Transverse colon (tissue), 4 donors: ENCODE data around the gene DMRTC2. TPM values are rescaled to one million over a fixed set of nuclear protein-coding genes. Genes with fewer than 3 reads are reported as not detected.
A peak's percentile ranks its signal among the peaks of the same experiment; 100 is the strongest.

Experiments used
- DNase-seq: peaks from one replicate; pipeline ENCODE4 v3.0.0-alpha.2; 2019
- H3K27ac ChIP-seq, 4 donors: fragments of 200-600 bp; sonication (generic); 2 replicates each; pipeline ENCODE4 v1.5.1; 2016 to 2018; ENCODE audit warnings: inconsistent platforms in 4 of 4
- H3K27me3 ChIP-seq: fragments of 200-600 bp; sonication (generic); 2 replicates; pipeline ENCODE4 v1.5.1; 2017; ENCODE audit warnings: inconsistent platforms
- H3K36me3 ChIP-seq, 4 donors: fragments of 200-600 bp; sonication (generic); 2 replicates each; pipeline ENCODE4 v1.5.1; 2017 to 2019; ENCODE audit warnings: inconsistent platforms in 4 of 4
- H3K4me1 ChIP-seq, 4 donors: fragments of 200-600 bp; sonication (generic); 2 replicates each; pipeline ENCODE4 v1.5.1; 2017 to 2020; ENCODE audit warnings: inconsistent platforms in 4 of 4
- H3K4me3 ChIP-seq, 4 donors: fragments of 200-600 bp; sonication (generic); 1 replicate in 1 of 4; 2 replicates in 3 of 4; pipeline versions ENCODE4 v1.5.1 to v1.6.1; 2017 to 2019; ENCODE audit warnings: inconsistent platforms in 4 of 4
- H3K9me3 ChIP-seq, 2 donors: fragments of 200-600 bp; sonication (generic); 2 replicates each; pipeline ENCODE4 v1.5.1; 2017 to 2019; ENCODE audit warnings: inconsistent platforms in 2 of 2
- CTCF ChIP-seq, 5 experiments: fragments of 200-600 bp in 3 of 5; fragments of 450-650 bp in 2 of 5; sonication (generic) in 3 of 5; IDR thresholded peaks; 1 replicate in 2 of 5; 2 replicates in 3 of 5; pipeline ENCODE4 v1.5.1; 2016 to 2017; ENCODE audit warnings: antibody characterized with exemption in 5 of 5, inconsistent platforms in 3 of 5, mild to moderate bottlenecking in 2 of 5, moderate library complexity in 1 of 5
- EP300 ChIP-seq: sonication (generic); formaldehyde crosslinking; IDR thresholded peaks from one replicate; pipeline ENCODE4 v1.6.1; 2017; ENCODE audit warnings: antibody characterized with exemption, low read depth
- POLR2A ChIP-seq: fragments of 450-650 bp; IDR thresholded peaks from one replicate; pipeline ENCODE4 v1.6.1; 2016; ENCODE audit warnings: antibody characterized with exemption, mild to moderate bottlenecking, moderate library complexity
- POLR2AphosphoS5 ChIP-seq, 3 donors: sonication (generic); formaldehyde crosslinking; IDR thresholded peaks; one replicate each; pipeline ENCODE4 v1.6.1; 2016; ENCODE audit warnings: antibody characterized with exemption in 3 of 3
- WGBS, 2 donors: methylation state at CpG; one replicate each; pipeline ENCODE4 v1.1.5; 2018; ENCODE audit warnings: low coverage in 1 of 2; 5-methylcytosine and 5-hydroxymethylcytosine counted together
- in situ Hi-C, 4 donors: fragments of 200-750 bp; cut with MboI; loops; one replicate each; pipeline versions ENCODE4 v1.15.0 to v1.15.1; 2017; ENCODE audit warnings: low sequenced_read_pairs in 3 of 4, low pct_ligation_motif_present in 1 of 4, low pct_unique_long_range_greater_than_20kb in 1 of 4
- intact Hi-C: fragments of 100-400 bp; cut with DNase I; formaldehyde crosslinking; loops from one replicate; pipeline ENCODE4 v1.15.1; 2023; ENCODE audit warnings: low total_unique reads
- total RNA-seq, 4 donors: library from RNA; depleted of rRNA; stranded (reverse); fragments of >200 nt; gene quantifications; one replicate each; pipeline ENCODE4 v1.1.0, GENCODE V29; 2016

Gene DMRTC2
- total RNA-seq, 4 donors from 2014 or later, result not detected

GRCh38 chr19:41861116-41861768 is 16.4 kb downstream of the DMRTC2 start:
- Histone ChIP-seq H3K27me3 (no peaks in the 10 kb centered on the region), H3K4me1 (peaks cover 26 to 47% (median 32%) of the 10 kb centered on the region in 4 donors), H3K4me3 (peak overlapping the region; percentile 72 to 92 (median 80)), H3K36me3 (peaks cover 0 to 28% (median 11%) of the 10 kb centered on the region in 4 donors), H3K9me3 (no peaks in the 10 kb centered on the region), H3K27ac (peak overlapping the region; percentile 93 to 97 (median 95))
- no peak for DNase-seq
- in situ Hi-C loops (no loop called here), intact Hi-C loops (no loop called here)
- WGBS, 2 donors, result 15 to 53% methylated on average over 2 to 9 of the region's 9 CpGs
- TF ChIP-seq CTCF (IDR thresholded peaks at IDR 0.05) (no peak), POLR2A (no peak), POLR2AphosphoS5 (IDR thresholded peaks at IDR 0.05) (no peak), EP300 (no peak)

- TF ChIP-seq CTCF (IDR thresholded peaks at IDR 0.05), result no peak
- TF ChIP-seq POLR2A, result no peak
- intact Hi-C loops, result no loop called here
- Histone ChIP-seq H3K4me3 (peak overlapping the region in 1 of 4 donors; percentile 72), H3K27ac (peak overlapping the region in 1 of 4 donors; percentile 93), H3K27me3 (no peaks in the 10 kb centered on the region), H3K9me3 (no peaks in the 10 kb centered on the region), H3K36me3 (peaks cover 0 to 28% (median 11%) of the 10 kb centered on the region in 4 donors), H3K4me1 (peaks cover 26 to 53% (median 37%) of the 10 kb centered on the region in 4 donors)
- WGBS, 2 donors, result 47 to 66% methylated on average over 4 to 9 of the region's 9 CpGs
- no peak for DNase-seq
- in situ Hi-C loops, result no loop called here
Measured at GRCh38 chr19:41861846-41862245, 17.0 kb downstream of the DMRTC2 start.

- DNase-seq, result no peak
- Histone ChIP-seq H3K4me1 (peaks cover 29 to 60% (median 38%) of the 10 kb centered on the region in 4 donors), H3K36me3 (peaks cover 0 to 28% (median 11%) of the 10 kb centered on the region in 4 donors), H3K27me3 (no peaks in the 10 kb centered on the region), H3K27ac (no peak overlapping the region), H3K9me3 (no peaks in the 10 kb centered on the region), H3K4me3 (no peak overlapping the region)
- intact Hi-C loops (no loop called here), in situ Hi-C loops (no loop called here)
- 38 to 48% methylated on average over 1 to 2 of the region's 2 CpGs for WGBS, 2 donors
- TF ChIP-seq POLR2A (no peak), EP300 (no peak), CTCF (IDR thresholded peaks at IDR 0.05) (no peak), POLR2AphosphoS5 (IDR thresholded peaks at IDR 0.05) (no peak)
Measured at GRCh38 chr19:41862445-41862986, 17.7 kb downstream of the DMRTC2 start.

- Histone ChIP-seq H3K9me3 (no peaks in the 10 kb centered on the region), H3K36me3 (peaks cover 0 to 28% (median 11%) of the 10 kb centered on the region in 4 donors), H3K4me1 (peaks cover 34 to 68% (median 41%) of the 10 kb centered on the region in 4 donors), H3K4me3 (no peak overlapping the region), H3K27me3 (no peaks in the 10 kb centered on the region), H3K27ac (no peak overlapping the region)
- no peak for TF ChIP-seq EP300
- no peak for DNase-seq
- in situ Hi-C loops, result no loop called here
- 74 to 84% methylated on average over 9 to 11 of the region's 11 CpGs for WGBS, 2 donors
- intact Hi-C loops, result no loop called here
Measured at GRCh38 chr19:41863209-41863931, 18.5 kb downstream of the DMRTC2 start.
